ENCODE results near the gene OR51G2. TPM values are rescaled to one million over a fixed set of nuclear protein-coding genes. Genes with fewer than 3 reads are reported as not detected.
"Not testable (repeated sequence)": the region's sequence is repeated elsewhere in the genome, so short reads cannot be mapped to it uniquely, and the experiment has no call there.

OR51G2 gene, protein sequence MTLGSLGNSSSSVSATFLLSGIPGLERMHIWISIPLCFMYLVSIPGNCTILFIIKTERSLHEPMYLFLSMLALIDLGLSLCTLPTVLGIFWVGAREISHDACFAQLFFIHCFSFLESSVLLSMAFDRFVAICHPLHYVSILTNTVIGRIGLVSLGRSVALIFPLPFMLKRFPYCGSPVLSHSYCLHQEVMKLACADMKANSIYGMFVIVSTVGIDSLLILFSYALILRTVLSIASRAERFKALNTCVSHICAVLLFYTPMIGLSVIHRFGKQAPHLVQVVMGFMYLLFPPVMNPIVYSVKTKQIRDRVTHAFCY
- total RNA-seq = not detected
- not detected for polyA plus RNA-seq
- long read RNA-seq, donor 1 = 0 reads
- long read RNA-seq, donor 2 = 0 reads
- long read RNA-seq, donor 3 = 0 reads
- long read RNA-seq, donor 4 = 0 reads
- long read RNA-seq, donor 5 = 0 reads
- long read RNA-seq, donor 6 = 0 reads
- long read RNA-seq, donor 7 = 0 reads
- long read RNA-seq, donor 8 = 0 reads
- long read RNA-seq, donor 9 = 0 reads
- long read RNA-seq, donor 10 = 0 reads

DNA sequence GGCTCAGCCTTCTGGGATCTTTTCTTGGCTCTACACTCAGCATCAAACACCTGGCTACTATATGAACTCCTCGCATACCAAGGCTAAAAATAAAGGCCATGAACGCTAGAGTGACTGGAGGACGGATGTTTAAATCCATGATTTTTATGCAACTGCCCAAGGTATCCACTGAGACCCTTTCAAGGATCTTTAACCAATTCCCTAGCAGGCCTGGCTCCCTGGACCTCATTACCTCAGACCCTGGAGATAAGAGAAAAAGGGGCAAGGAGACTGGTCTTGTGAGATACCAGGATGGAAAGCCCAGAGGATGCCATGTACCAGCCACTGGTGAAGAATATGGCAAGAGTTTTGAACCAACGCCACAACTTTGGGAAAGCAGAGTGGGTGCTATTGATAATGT, at the start of gene OR51G2:
Gene OR51G2, minus strand, starts transcription at position 101 of the 400 bp plus-strand sequence. CDS start 3,687 bp downstream, outside the sequence.
- Histone ChIP-seq H3K27ac (no peak within 1 kb of the TSS), H3K4me3 (no peak within 1 kb of the TSS), H3K36me3 (replicated peaks in 1 of 2) (no peaks in the 10 kb centered on the region), H3K4me1 (replicated peaks in 1 of 2) (no peaks in the 10 kb centered on the region), H3K27me3 (no peaks in the 10 kb centered on the region), H3K9me3 (replicated peaks in 1 of 3) (no peaks in the 10 kb centered on the region)
- 60 to 79% (median 73%) methylated on average over 4 of the region's 4 CpGs for WGBS, 4 donors
- DNase-seq = no peak
- intact Hi-C loops (cut with DNase I) = no loop called here
- TF ChIP-seq, protein P1, sequence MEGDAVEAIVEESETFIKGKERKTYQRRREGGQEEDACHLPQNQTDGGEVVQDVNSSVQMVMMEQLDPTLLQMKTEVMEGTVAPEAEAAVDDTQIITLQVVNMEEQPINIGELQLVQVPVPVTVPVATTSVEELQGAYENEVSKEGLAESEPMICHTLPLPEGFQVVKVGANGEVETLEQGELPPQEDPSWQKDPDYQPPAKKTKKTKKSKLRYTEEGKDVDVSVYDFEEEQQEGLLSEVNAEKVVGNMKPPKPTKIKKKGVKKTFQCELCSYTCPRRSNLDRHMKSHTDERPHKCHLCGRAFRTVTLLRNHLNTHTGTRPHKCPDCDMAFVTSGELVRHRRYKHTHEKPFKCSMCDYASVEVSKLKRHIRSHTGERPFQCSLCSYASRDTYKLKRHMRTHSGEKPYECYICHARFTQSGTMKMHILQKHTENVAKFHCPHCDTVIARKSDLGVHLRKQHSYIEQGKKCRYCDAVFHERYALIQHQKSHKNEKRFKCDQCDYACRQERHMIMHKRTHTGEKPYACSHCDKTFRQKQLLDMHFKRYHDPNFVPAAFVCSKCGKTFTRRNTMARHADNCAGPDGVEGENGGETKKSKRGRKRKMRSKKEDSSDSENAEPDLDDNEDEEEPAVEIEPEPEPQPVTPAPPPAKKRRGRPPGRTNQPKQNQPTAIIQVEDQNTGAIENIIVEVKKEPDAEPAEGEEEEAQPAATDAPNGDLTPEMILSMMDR (IDR thresholded peaks at IDR 0.05) = no peak
- TF ChIP-seq POLR2A (IDR thresholded peaks at IDR 0.05) = no peak

DNA sequence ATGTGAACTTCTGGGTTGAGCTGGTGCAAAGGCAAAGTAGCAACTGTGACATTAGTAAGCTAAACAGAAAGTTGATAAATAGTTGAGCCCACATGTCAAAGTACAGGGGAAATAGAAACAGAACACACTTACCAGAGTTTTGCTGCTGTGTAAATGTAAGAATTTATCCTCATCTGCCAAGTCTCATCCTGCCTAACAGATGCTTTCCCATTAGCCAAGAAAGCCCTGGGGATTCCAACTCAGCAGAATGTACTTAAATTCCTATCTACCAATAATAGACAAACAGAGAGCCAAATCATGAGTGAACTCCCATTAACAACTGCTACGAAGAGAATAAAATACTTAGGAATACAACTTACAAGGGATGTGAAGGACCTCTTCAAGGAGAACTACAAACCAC, 43.7 kb upstream of the OR51G2 start:
- H3K27me3 ChIP-seq = no peaks in the 10 kb centered on the region
- no peaks in the 10 kb centered on the region for H3K36me3 ChIP-seq (replicated peaks in 1 of 2)
- TF ChIP-seq POLR2A (IDR thresholded peaks at IDR 0.05) = no peak
- TF ChIP-seq, protein P1 (IDR thresholded peaks at IDR 0.05) = no peak
- H3K27ac ChIP-seq = no peak overlapping the region
- no peak for DNase-seq
- H3K4me1 ChIP-seq (replicated peaks in 1 of 2) = no peaks in the 10 kb centered on the region
- no peak overlapping the region for H3K4me3 ChIP-seq
- WGBS, 4 donors = 52 to 70% (median 61%) methylated on average over 1 of the region's 1 CpG
- intact Hi-C loops (cut with DNase I) = no loop called here
- H3K9me3 ChIP-seq (replicated peaks in 1 of 3) = no peaks in the 10 kb centered on the region

DNA sequence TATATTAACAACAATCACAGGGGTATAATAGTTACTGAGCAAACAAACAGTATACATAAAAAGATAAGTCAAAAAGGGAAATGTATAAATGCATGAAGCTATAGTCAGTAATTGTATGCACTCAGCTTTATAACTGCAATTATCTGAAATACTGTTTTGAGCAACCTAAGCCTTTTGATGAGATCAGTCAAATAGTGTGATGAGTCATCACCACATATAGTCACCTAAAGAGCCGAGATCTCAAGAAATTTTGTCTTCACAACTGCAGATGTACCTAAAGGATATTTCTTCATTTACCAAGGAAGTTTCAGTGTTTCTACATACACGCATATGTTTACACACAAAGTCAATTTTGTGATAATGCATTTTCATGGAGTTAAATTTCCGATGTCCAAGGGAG, 41.7 kb upstream of the OR51G2 start:
- intact Hi-C loops (cut with DNase I) = no loop called here
- H3K4me1 ChIP-seq (replicated peaks in 1 of 2) = no peaks in the 10 kb centered on the region
- no peaks in the 10 kb centered on the region for H3K36me3 ChIP-seq (replicated peaks in 1 of 2)
- no peaks in the 10 kb centered on the region for H3K9me3 ChIP-seq (replicated peaks in 1 of 3)
- no peak overlapping the region for H3K27ac ChIP-seq
- TF ChIP-seq POLR2A (IDR thresholded peaks at IDR 0.05) = no peak
- TF ChIP-seq, protein P1 (IDR thresholded peaks at IDR 0.05) = no peak
- 66 to 83% (median 72%) methylated on average over 3 of the region's 3 CpGs for WGBS, 4 donors
- DNase-seq = no peak
- H3K4me3 ChIP-seq = no peak overlapping the region
- H3K27me3 ChIP-seq = no peaks in the 10 kb centered on the region

DNA sequence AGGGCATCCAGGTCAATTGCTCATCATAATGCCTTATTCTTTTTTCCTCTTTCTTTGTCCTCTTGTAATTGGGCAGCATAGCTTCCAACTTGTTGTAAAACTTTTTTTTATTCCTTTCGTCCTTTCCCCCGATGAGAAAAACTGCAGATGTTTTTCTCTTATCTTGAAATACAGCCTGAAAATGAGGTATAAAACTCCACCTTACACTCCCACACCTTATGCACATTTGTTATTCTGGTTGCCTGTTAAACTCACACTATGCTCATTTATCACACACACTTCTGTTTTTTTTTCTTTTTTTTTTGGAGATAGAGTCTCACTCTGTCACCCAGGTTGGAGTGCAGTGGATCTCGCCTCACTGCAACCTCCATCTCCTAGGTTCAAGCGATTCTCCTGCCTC, 38.2 kb upstream of the OR51G2 start:
- Histone ChIP-seq H3K27me3 (no peaks in the 10 kb centered on the region), H3K4me1 (replicated peaks in 1 of 2) (no peaks in the 10 kb centered on the region), H3K9me3 (replicated peaks in 1 of 3) (no peaks in the 10 kb centered on the region), H3K36me3 (replicated peaks in 1 of 2) (no peaks in the 10 kb centered on the region), H3K27ac (no peak overlapping the region), H3K4me3 (no peak overlapping the region)
- 57 to 62% (median 60%) methylated on average over 4 of the region's 4 CpGs for WGBS, 4 donors
- DNase-seq = no peak
- TF ChIP-seq, protein P1 (IDR thresholded peaks at IDR 0.05) = no peak
- intact Hi-C loops (cut with DNase I) = no loop called here

DNA sequence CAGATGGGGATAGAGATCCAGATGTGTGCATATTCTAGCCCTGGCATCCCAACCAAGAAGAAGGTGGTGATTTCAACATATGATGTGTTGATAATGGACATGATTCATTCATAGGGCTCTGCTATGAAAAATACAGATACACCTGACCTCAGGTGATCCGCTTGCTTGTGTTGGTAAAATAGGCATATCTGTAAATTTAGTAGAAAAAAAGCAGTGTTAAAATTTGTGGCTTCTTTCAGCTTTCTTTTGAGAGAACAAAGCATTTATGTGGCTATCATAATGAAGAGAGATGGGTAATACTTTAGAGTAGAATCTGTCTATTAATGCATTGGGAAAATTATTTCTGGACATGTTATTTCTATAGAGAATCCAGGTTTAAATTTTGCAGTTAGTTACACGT, 36.5 kb upstream of the OR51G2 start, which contains the start of gene OR51A2:
Gene OR51A2, minus strand, starts transcription at position 101 of the 400 bp plus-strand sequence. Its CDS starts 0 bp downstream, at position 101.
- DNase-seq; H3K4me3 ChIP-seq; H3K27me3 ChIP-seq; H3K36me3 ChIP-seq (replicated peaks in 1 of 2); intact Hi-C loops (cut with DNase I); H3K9me3 ChIP-seq (replicated peaks in 1 of 3); H3K4me1 ChIP-seq (replicated peaks in 1 of 2); H3K27ac ChIP-seq: not testable (repeated sequence)
- WGBS, 4 donors = 54 to 63% (median 60%) methylated on average over 2 of the region's 2 CpGs

Measured in adrenal gland (tissue), 19 donors.